ENCODE data around the gene NRDC. TPM values are rescaled to one million over a fixed set of nuclear protein-coding genes. Genes with fewer than 3 reads are reported as not detected.

The NRDC gene
- total and polyA plus RNA-seq, 2 of the 8 experiments (the other 6 are each of a cell fraction or from before 2014, with no cell fraction given): 70.2 to 182 TPM

DNA sequence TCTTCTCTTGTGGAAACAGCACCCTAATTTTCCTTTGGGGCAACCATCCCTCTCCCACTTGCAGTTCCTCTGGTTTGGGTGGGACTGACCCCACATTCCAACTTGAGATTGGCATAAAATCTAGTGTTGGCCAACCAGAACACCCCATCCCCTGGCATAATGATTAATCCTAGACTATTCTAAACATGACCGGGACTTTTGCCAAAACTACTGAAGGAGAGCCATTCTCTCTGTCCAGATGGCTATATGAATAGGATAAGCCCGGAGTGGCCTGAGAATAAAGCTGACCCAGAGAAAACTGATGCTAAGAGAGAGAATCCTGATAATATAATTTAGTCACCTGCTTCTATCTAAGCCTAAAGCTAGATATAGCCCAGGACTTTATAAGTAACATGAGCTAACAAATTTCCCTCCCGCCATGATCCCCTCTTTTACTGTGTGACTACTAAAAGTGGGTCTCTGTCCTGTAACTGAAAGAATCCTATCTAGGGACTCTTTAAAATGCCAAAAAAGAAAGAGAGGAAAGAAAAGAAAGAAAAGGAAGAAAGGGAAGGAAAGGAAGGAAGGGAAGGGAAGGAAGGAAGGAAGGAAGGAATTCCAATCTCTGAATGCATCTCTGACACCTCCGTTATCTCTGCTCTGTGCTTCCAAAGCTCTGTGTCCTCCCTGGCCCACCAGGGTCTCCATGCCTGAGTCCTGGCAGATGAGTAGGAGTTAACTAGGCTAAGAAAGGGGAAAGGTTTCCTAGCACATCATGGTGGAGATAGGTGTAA is 28.0 kb upstream of the NRDC start:
- Histone ChIP-seq H4K5ac (ENCODE audit: insufficient read length, low read depth, low read length) (no peak overlapping the region), H2AK5ac (ENCODE audit: low read depth, low read length) (no peak overlapping the region), H3K4me2 (ENCODE audit: insufficient read depth in 1 of 2, low read depth in 2 of 2, low read length in 2 of 2) (no peak overlapping the region), H3K36me3 (ENCODE audit: control insufficient read depth in 2 of 4, insufficient read depth in 4 of 4, low read length in 3 of 4) (peaks cover 0 to 10% (median 0%) of the 10 kb centered on the region in 4 experiments; a peak in 2 of 8 replicates), H3K23ac (ENCODE audit: insufficient read length) (no peak overlapping the region), H2BK120ac (replicated peaks; ENCODE audit: low read depth, low read length) (no peak overlapping the region), H2BK20ac (ENCODE audit: low read length) (no peak overlapping the region), H3K27ac (ENCODE audit: low read depth, low read length) (no peak overlapping the region), H3K4ac (replicated peaks; ENCODE audit: insufficient read length, low read depth, low read length) (no peak overlapping the region), H2BK5ac (ENCODE audit: low read depth, low read length) (no peak overlapping the region; the same call in 1 of the 2 replicates), H3K79me1 (ENCODE audit: low read depth, low read length) (no peaks in the 10 kb centered on the region), H3K4me3 (ENCODE audit: extremely low read depth in 1 of 4, insufficient read depth in 2 of 4, low read depth in 3 of 4, low read length in 4 of 4) (no peak overlapping the region), H2BK12ac (ENCODE audit: low read depth, low read length) (no peak overlapping the region), H3K79me2 (ENCODE audit: control insufficient read depth in 1 of 2, insufficient read depth in 2 of 2, low read length in 2 of 2) (no peaks in the 10 kb centered on the region), H4K20me1 (replicated peaks in 1 of 2; ENCODE audit: control insufficient read depth in 1 of 2, insufficient read depth in 2 of 2, low read length in 2 of 2) (no peaks in the 10 kb centered on the region), H4K91ac (replicated peaks; ENCODE audit: insufficient read length, low read length) (no peak overlapping the region), H3K4me1 (replicated peaks in 1 of 4; ENCODE audit: control insufficient read depth in 3 of 4, insufficient read depth in 4 of 4, low read length in 3 of 4) (peaks cover 2 to 16% (median 8%) of the 10 kb centered on the region in 4 experiments; a peak in 4 of 7 replicates), H3K9ac (replicated peaks in 1 of 4; ENCODE audit: extremely low read depth in 1 of 4, low read depth in 3 of 4, low read length in 3 of 4) (no peak overlapping the region), H2AFZ (ENCODE audit: low read length) (no peak overlapping the region), H3K56ac (replicated peaks; ENCODE audit: insufficient read length, low read depth, low read length) (no peak overlapping the region), H3K27me3 (replicated peaks in 1 of 4; ENCODE audit: control insufficient read depth in 3 of 4, extremely low read depth in 1 of 4, insufficient read depth in 3 of 4, low read length in 3 of 4) (no peaks in the 10 kb centered on the region), H3K18ac (ENCODE audit: extremely low read depth, low read length) (no peak overlapping the region), H4K8ac (ENCODE audit: extremely low read depth, insufficient read depth, low read length) (no peak overlapping the region), H3K9me3 (ENCODE audit: insufficient read depth in 2 of 2, low read depth in 1 of 2, low read length in 1 of 2) (no peaks in the 10 kb centered on the region; a peak in 1 of 4 replicates), H3K23me2 (ENCODE audit: low read depth, low read length) (peaks cover 2% of the 10 kb centered on the region; the same call in 1 of the 2 replicates), H2BK15ac (ENCODE audit: low read length) (no peak overlapping the region), H3K14ac (ENCODE audit: insufficient read length) (no peak overlapping the region)
- FAIRE-seq (no peak), DNase-seq (ENCODE audit: low read depth in 1 of 2, low spot score in 2 of 2) (no peak)
- POLR2A ChIA-PET (ENCODE audit: partially characterized antibody): interaction anchor here (1.1 kb wide), 1 partner anchor 12 kb away, joined by 3 read pairs; no protein-coding TSS in a partner anchor
- CTCF ChIA-PET (ENCODE audit: partially characterized antibody): interaction anchor here (0.7 to 3.5 kb wide), 5 partner anchors 9 to 165 kb away, joined by 3 to 18 read pairs (median 3); no protein-coding TSS in a partner anchor
- 87% methylated on average over 3 of the region's 4 CpGs; no CpG with 5 or more reads in 1 of the 2 experiments for WGBS, 2 experiments (ENCODE audit: extremely low coverage in 1 of 2, insufficient coverage in 1 of 2, insufficient read length in 1 of 2, insufficient replicate concordance in 2 of 2, low coverage in 1 of 2, low lambda C conversion rate in 2 of 2, missing lambda C conversion rate in 1 of 2)
- TF ChIP-seq CBX5 (IDR thresholded peaks at IDR 0.05; ENCODE audit: low read depth, low read length) (no peak), SRF (IDR thresholded peaks at IDR 0.05; ENCODE audit: low read depth, low read length) (no peak), SIN3A (conservative IDR thresholded peaks at IDR 0.05 in 1 of 2, IDR thresholded peaks at IDR 0.05 in 1 of 2; ENCODE audit: low read depth in 1 of 2, low read length in 2 of 2) (no peak), JUN (IDR thresholded peaks at IDR 0.05; ENCODE audit: low read depth, low read length) (no peak), SP4 (IDR thresholded peaks at IDR 0.05; ENCODE audit: low read length) (no peak), SP2 (IDR thresholded peaks at IDR 0.05; ENCODE audit: low read length) (no peak), TCF12 (IDR thresholded peaks at IDR 0.05; ENCODE audit: low read depth, low read length) (no peak), GTF2F1 (IDR thresholded peaks at IDR 0.05; ENCODE audit: borderline replicate concordance, low read depth, low read length) (no peak), SAP30 (IDR thresholded peaks at IDR 0.05; ENCODE audit: insufficient read depth, insufficient replicate concordance, low read length) (no peak), KDM1A (IDR thresholded peaks at IDR 0.05; ENCODE audit: borderline replicate concordance, low read length) (no peak), POLR2AphosphoS5 (IDR thresholded peaks at IDR 0.05; ENCODE audit: low read depth, low read length) (no peak)

Measured in H1 (cell line).